Keratinocyte (primary cell): ENCODE data around the gene TMEM248. TPM values are rescaled to one million over a fixed set of nuclear protein-coding genes. Genes with fewer than 3 reads are reported as not detected.
"Not testable (repeated sequence)": the region's sequence is repeated elsewhere in the genome, so short reads cannot be mapped to it uniquely, and the experiment has no call there.

Source experiments
- DNase-seq: peaks from one replicate; pipeline ENCODE4 v3.0.0-alpha.2; 2011; ENCODE audit warnings: low read depth, missing footprints, low spot score
- FAIRE-seq: peaks from 2 replicates; lab custom pipeline; 2011; peaks lifted over from hg19 to GRCh38; lab: Jason Lieb, UNC
- H2AFZ ChIP-seq: 2 replicates; pipeline ENCODE4 v1.6.0; 2012; ENCODE audit warnings: low read length, control low read depth, inconsistent platforms; ENCODE audit not compliant: control insufficient read depth
- H3K27ac ChIP-seq: 2 replicates; pipeline ENCODE4 v1.5.1; 2011; ENCODE audit warnings: low read length; ENCODE audit not compliant: control insufficient read depth, insufficient read depth
- H3K27me3 ChIP-seq: 3 replicates; pipeline ENCODE4 v1.6.0; 2011; ENCODE audit warnings: low read length; ENCODE audit not compliant: control insufficient read depth, insufficient read depth; ENCODE audit errors: extremely low read depth
- H3K36me3 ChIP-seq, 2 experiments: 2 replicates in 1 of 2; 3 replicates in 1 of 2; pipeline ENCODE4 v1.5.1; 2011; ENCODE audit warnings: low read length in 2 of 2, mild to moderate bottlenecking in 1 of 2; ENCODE audit not compliant: control insufficient read depth in 2 of 2, insufficient read depth in 2 of 2; ENCODE audit errors: extremely low read depth in 1 of 2
- H3K4me1 ChIP-seq: 3 replicates; pipeline ENCODE4 v1.5.1; 2011; ENCODE audit warnings: low read length; ENCODE audit not compliant: control insufficient read depth, insufficient read depth; ENCODE audit errors: extremely low read depth
- H3K4me2 ChIP-seq: 3 replicates; pipeline ENCODE4 v1.6.0; 2011; ENCODE audit warnings: low read depth, low read length; ENCODE audit not compliant: control insufficient read depth, insufficient read depth; ENCODE audit errors: extremely low read depth
- H3K4me3 ChIP-seq, 3 experiments: fragments of 200-600 bp in 1 of 3; sonication (generic) in 1 of 3; 2 replicates in 2 of 3; 3 replicates in 1 of 3; pipeline ENCODE4 v1.5.1; 2011 to 2016; ENCODE audit warnings: low read length in 3 of 3, mild to moderate bottlenecking in 3 of 3, control low read depth in 2 of 3, inconsistent platforms in 1 of 3, low read depth in 1 of 3, mixed read lengths in 1 of 3, mixed run types in 1 of 3, moderate library complexity in 1 of 3; ENCODE audit not compliant: control insufficient read depth in 2 of 3, insufficient read depth in 2 of 3; ENCODE audit errors: extremely low read depth in 1 of 3
- H3K79me2 ChIP-seq: 2 replicates; pipeline ENCODE4 v1.6.0; 2012; ENCODE audit warnings: low read length; ENCODE audit not compliant: control insufficient read depth, insufficient read depth
- H3K9ac ChIP-seq: 3 replicates; pipeline ENCODE4 v1.6.0; 2011; ENCODE audit warnings: low read length; ENCODE audit not compliant: control insufficient read depth, insufficient read depth; ENCODE audit errors: extremely low read depth
- H3K9me1 ChIP-seq: 3 replicates; pipeline ENCODE4 v1.6.0; 2011; ENCODE audit warnings: low read length; ENCODE audit not compliant: control insufficient read depth, insufficient read depth; ENCODE audit errors: extremely low read depth
- H3K9me3 ChIP-seq: 2 replicates; pipeline ENCODE4 v1.5.1; 2012; ENCODE audit warnings: low read depth, low read length; ENCODE audit not compliant: control insufficient read depth
- H4K20me1 ChIP-seq: 3 replicates; pipeline ENCODE4 v1.6.0; 2011; ENCODE audit warnings: low read length; ENCODE audit not compliant: control insufficient read depth, insufficient read depth; ENCODE audit errors: extremely low read depth
- dilution Hi-C: fragments of 300-500 bp; cut with MboI; formaldehyde crosslinking; loops from one replicate; pipeline ENCODE4 v1.7.0; 2020; ENCODE audit warnings: low sequenced_read_pairs; ENCODE audit not compliant: extremely low pct_ligation_motif_present
- polyA plus RNA-seq, 5 experiments: library from polyadenylated mRNA; depleted of rRNA in 3 of 5; stranded (reverse) in 3 of 5; stranded (forward) in 1 of 5; unstranded in 1 of 5; fragments of >200 nt; gene quantifications; 1 replicate in 1 of 5; 2 replicates in 3 of 5; 3 replicates in 1 of 5; pipeline versions ENCODE4 v1.2.1 to v1.2.3, GENCODE V29; 2011 to 2012; ENCODE audit warnings: missing spikeins in 2 of 5, low read depth in 1 of 5, low replicate concordance in 1 of 5

Gene TMEM248
- polyA plus RNA-seq, 1 donor (not counting 4 experiments of a cell fraction or from before 2014, with no cell fraction given): 70.2 TPM

GRCh38 chr7:66980336-66980735, 59.3 kb downstream of the TMEM248 start:
- H3K79me2 ChIP-seq, DNase-seq, H3K27me3 ChIP-seq, H3K9me3 ChIP-seq, H3K9ac ChIP-seq, dilution Hi-C loops, H3K27ac ChIP-seq, H4K20me1 ChIP-seq, H3K9me1 ChIP-seq, H3K4me1 ChIP-seq, H3K4me3 ChIP-seq, H3K4me2 ChIP-seq, H3K36me3 ChIP-seq, H2AFZ ChIP-seq: not testable (repeated sequence)
- peak; percentile 71 for FAIRE-seq

- FAIRE-seq, H3K4me3 ChIP-seq, H3K9me1 ChIP-seq, DNase-seq, H3K27me3 ChIP-seq, H3K4me1 ChIP-seq, dilution Hi-C loops, H3K9ac ChIP-seq, H3K9me3 ChIP-seq, H3K4me2 ChIP-seq, H3K27ac ChIP-seq, H2AFZ ChIP-seq, H4K20me1 ChIP-seq: not testable (repeated sequence)
- H3K36me3 ChIP-seq: peaks cover 7 to 10% of the 10 kb centered on the region in 2 experiments
- peaks cover 16% of the 10 kb centered on the region for H3K79me2 ChIP-seq
Observed at GRCh38 chr7:66989552-66989951, 68.5 kb downstream of the TMEM248 start.

GRCh38 chr7:66994051-66994450, 73.0 kb downstream of the TMEM248 start:
- H3K9me3 ChIP-seq, H3K27ac ChIP-seq, FAIRE-seq, H3K36me3 ChIP-seq, dilution Hi-C loops, H3K9me1 ChIP-seq, DNase-seq, H2AFZ ChIP-seq, H3K4me1 ChIP-seq, H4K20me1 ChIP-seq, H3K27me3 ChIP-seq: not testable (repeated sequence)
- H3K9ac ChIP-seq: peak overlapping the region; percentile 91
- peak overlapping the region; percentile 35 for H3K4me2 ChIP-seq
- peaks cover 25% of the 10 kb centered on the region for H3K79me2 ChIP-seq
- H3K4me3 ChIP-seq: peak overlapping the region; percentile 71 to 85 (median 71)
